HepG2 (cell line): ENCODE results near the gene SORBS2. TPM values are rescaled to one million over a fixed set of nuclear protein-coding genes. Genes with fewer than 3 reads are reported as not detected.
A peak's percentile ranks its signal among the peaks of the same experiment; 100 is the strongest.

ENCODE experiments used
- HNF4G ChIP-seq, 2 experiments: sonication (generic) in 1 of 2; formaldehyde crosslinking in 1 of 2; IDR thresholded peaks; 2 replicates each; pipeline versions ENCODE4 v1.4.0 to v1.6.1; 2011 to 2020; ENCODE audit warnings: borderline replicate concordance in 2 of 2, low read depth in 2 of 2, mild to moderate bottlenecking in 2 of 2, low read length in 1 of 2, missing genetic modification reagents in 1 of 2, moderate library complexity in 1 of 2
- MAF1 ChIP-seq: sonication (generic); formaldehyde crosslinking; IDR thresholded peaks from 2 replicates; pipeline ENCODE4 v1.5.0; 2020; ENCODE audit warnings: missing genetic modification reagents, borderline replicate concordance
- MAZ ChIP-seq, 2 experiments: sonication (generic) in 1 of 2; formaldehyde crosslinking in 1 of 2; IDR thresholded peaks; 2 replicates each; pipeline versions ENCODE4 v1.5.0 to v1.6.1; 2012 to 2020; ENCODE audit warnings: low read depth in 2 of 2, mild to moderate bottlenecking in 2 of 2, borderline replicate concordance in 1 of 2, improper control_type of control experiment in 1 of 2, low read length in 1 of 2, missing genetic modification reagents in 1 of 2, moderate library complexity in 1 of 2
- MBD4 ChIP-seq: IDR thresholded peaks from 2 replicates; pipeline ENCODE4 v1.6.1; 2012; ENCODE audit warnings: low read length, inconsistent platforms, borderline replicate concordance
- POLR2A ChIP-seq, 2 experiments: IDR thresholded peaks; 2 replicates each; pipeline ENCODE4 v1.6.1; 2011; ENCODE audit warnings: low read depth in 2 of 2, low read length in 2 of 2, mild to moderate bottlenecking in 1 of 2, moderate library complexity in 1 of 2; ENCODE audit not compliant: insufficient read depth in 1 of 2
- RNF2 ChIP-seq: fragments of 450-650 bp; conservative IDR thresholded peaks from 2 replicates; pipeline ENCODE4 v1.6.1; 2016; ENCODE audit warnings: low read depth
- ZNF138 ChIP-seq: sonication (generic); formaldehyde crosslinking; IDR thresholded peaks from 2 replicates; pipeline ENCODE4 v1.5.0; 2020; ENCODE audit warnings: mild to moderate bottlenecking, low read depth, missing genetic modification reagents
- ZNF619 ChIP-seq: sonication (generic); formaldehyde crosslinking; IDR thresholded peaks from 2 replicates; pipeline ENCODE4 v1.4.0; 2020; ENCODE audit warnings: mild to moderate bottlenecking, missing genetic modification reagents
- ZNF652 ChIP-seq: IDR thresholded peaks from 2 replicates; pipeline ENCODE4 v1.6.1; 2016; ENCODE audit warnings: low read depth, borderline replicate concordance
- polyA plus RNA-seq, 8 experiments: library from polyadenylated mRNA; depleted of rRNA in 3 of 8; stranded (reverse) in 7 of 8; unstranded in 1 of 8; fragments of >200 nt; fragmentation: Illumina TruSeq in 4 of 8; extraction: Trizol in 4 of 8; gene quantifications; 2 replicates each; pipeline versions ENCODE4 v1.2.1 to v1.2.3, GENCODE V29; 2011 to 2016; ENCODE audit warnings: low read depth in 4 of 8, missing spikeins in 1 of 8, mixed read lengths in 1 of 8; ENCODE audit not compliant: insufficient read depth in 1 of 8
- total RNA-seq, 5 experiments: library from RNA; depleted of rRNA; stranded (reverse); fragments of >200 nt; fragmentation: Illumina TruSeq; extraction: Trizol; gene quantifications; 2 replicates each; pipeline ENCODE4 v1.2.3, GENCODE V29; 2016; ENCODE audit warnings: low read depth in 1 of 5
- TF ChIP-seq, protein P1 (sequence below): fragments of 450-650 bp; IDR thresholded peaks from 2 replicates; pipeline ENCODE4 v1.6.1; 2017; ENCODE audit warnings: mild to moderate bottlenecking
- TF ChIP-seq, protein P2 (sequence below): sonication (generic); formaldehyde crosslinking; IDR thresholded peaks from 2 replicates; pipeline ENCODE4 v1.5.0; 2020; ENCODE audit warnings: missing genetic modification reagents, mild to moderate bottlenecking, borderline replicate concordance
- TF ChIP-seq, protein P3 (sequence below): sonication (generic); formaldehyde crosslinking; IDR thresholded peaks from 2 replicates; pipeline ENCODE4 v1.4.0; 2020; ENCODE audit warnings: mild to moderate bottlenecking, missing genetic modification reagents

The SORBS2 gene
- total and polyA plus RNA-seq, 2 of the 13 experiments (the other 11 are each of a cell fraction or from before 2014, with no cell fraction given): 25.0 to 80.5 TPM

DNA sequence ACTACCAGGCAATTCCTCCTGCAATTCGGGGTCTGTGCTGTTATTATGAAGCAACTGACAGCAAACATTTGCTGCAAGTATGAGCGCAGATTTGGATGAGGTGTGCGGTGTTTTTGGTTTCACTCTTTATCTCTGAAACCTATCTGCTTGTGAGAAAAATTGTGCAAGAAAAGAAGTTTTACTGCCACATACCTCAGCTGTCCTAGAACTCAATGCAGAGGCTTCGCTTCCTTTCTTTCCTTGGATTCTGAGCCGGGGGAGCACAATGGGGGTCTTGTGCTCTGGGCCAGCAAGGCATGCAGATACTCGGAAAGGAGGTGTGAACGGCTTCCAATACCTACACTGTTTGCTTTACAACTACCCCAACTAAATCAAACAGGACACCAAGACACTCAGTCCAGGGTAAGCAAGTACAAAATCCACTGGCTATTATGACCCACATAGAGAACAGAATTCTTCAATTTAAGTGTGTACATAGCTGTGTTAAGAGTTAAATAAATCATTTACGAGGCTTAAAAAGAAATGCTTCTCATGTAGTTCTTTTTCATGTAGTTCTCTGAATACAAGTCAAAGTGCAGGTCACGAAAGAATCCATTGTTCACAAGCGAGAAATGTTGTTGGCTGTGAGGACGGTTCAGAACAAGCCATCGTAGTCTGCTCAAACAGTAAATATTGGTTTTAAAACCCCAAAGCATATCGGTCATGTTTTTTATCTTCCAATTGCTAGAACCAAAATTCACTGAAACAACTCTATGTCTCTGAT, 1.1 kb downstream of the SORBS2 start (continued):
- TF ChIP-seq, protein P1, sequence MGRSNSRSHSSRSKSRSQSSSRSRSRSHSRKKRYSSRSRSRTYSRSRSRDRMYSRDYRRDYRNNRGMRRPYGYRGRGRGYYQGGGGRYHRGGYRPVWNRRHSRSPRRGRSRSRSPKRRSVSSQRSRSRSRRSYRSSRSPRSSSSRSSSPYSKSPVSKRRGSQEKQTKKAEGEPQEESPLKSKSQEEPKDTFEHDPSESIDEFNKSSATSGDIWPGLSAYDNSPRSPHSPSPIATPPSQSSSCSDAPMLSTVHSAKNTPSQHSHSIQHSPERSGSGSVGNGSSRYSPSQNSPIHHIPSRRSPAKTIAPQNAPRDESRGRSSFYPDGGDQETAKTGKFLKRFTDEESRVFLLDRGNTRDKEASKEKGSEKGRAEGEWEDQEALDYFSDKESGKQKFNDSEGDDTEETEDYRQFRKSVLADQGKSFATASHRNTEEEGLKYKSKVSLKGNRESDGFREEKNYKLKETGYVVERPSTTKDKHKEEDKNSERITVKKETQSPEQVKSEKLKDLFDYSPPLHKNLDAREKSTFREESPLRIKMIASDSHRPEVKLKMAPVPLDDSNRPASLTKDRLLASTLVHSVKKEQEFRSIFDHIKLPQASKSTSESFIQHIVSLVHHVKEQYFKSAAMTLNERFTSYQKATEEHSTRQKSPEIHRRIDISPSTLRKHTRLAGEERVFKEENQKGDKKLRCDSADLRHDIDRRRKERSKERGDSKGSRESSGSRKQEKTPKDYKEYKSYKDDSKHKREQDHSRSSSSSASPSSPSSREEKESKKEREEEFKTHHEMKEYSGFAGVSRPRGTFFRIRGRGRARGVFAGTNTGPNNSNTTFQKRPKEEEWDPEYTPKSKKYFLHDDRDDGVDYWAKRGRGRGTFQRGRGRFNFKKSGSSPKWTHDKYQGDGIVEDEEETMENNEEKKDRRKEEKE: no peak
- TF ChIP-seq ZNF138 (no peak), MAZ (IDR thresholded peaks at IDR 0.05; ENCODE audit: borderline replicate concordance, low read depth, low read length) (no peak), MAZ (CRISPR knock-in tag; IDR thresholded peaks at IDR 0.05; ENCODE audit: low read depth) (0 out of 2 replicates have a peak, but pooled peaks have one; percentile 7), ZNF652 (CRISPR knock-in tag) (peak; percentile 26; the same call in 1 of the 2 replicates), POLR2A (IDR thresholded peaks at IDR 0.05; ENCODE audit: insufficient read depth in 1 of 2, low read depth in 2 of 2, low read length in 2 of 2) (peak in 1 of 2 experiments; percentile 52; a peak in 3 of 4 replicates), RNF2 (no peak), ZNF619 (CRISPR knock-in tag) (no peak), MBD4 (0 out of 2 replicates have a peak, but pooled peaks have one; percentile 62), MAF1 (CRISPR knock-in tag) (peak; percentile 69; the same call in 1 of the 2 replicates), HNF4G (IDR thresholded peaks at IDR 0.05; ENCODE audit: borderline replicate concordance, low read depth, low read length) (peak; percentile 64), HNF4G (CRISPR knock-in tag; IDR thresholded peaks at IDR 0.05; ENCODE audit: borderline replicate concordance, low read depth) (peak; percentile 30; the same call in 1 of the 2 replicates)
- TF ChIP-seq, protein P2, sequence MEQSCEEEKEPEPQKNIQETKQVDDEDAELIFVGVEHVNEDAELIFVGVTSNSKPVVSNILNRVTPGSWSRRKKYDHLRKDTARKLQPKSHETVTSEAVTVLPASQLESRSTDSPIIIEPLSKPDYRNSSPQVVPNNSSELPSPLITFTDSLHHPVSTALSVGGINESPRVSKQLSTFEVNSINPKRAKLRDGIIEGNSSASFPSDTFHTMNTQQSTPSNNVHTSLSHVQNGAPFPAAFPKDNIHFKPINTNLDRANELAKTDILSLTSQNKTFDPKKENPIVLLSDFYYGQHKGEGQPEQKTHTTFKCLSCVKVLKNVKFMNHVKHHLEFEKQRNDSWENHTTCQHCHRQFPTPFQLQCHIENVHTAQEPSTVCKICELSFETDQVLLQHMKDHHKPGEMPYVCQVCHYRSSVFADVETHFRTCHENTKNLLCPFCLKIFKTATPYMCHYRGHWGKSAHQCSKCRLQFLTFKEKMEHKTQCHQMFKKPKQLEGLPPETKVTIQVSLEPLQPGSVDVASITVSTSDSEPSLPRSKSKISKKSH (CRISPR knock-in tag): no peak
- TF ChIP-seq, protein P3, sequence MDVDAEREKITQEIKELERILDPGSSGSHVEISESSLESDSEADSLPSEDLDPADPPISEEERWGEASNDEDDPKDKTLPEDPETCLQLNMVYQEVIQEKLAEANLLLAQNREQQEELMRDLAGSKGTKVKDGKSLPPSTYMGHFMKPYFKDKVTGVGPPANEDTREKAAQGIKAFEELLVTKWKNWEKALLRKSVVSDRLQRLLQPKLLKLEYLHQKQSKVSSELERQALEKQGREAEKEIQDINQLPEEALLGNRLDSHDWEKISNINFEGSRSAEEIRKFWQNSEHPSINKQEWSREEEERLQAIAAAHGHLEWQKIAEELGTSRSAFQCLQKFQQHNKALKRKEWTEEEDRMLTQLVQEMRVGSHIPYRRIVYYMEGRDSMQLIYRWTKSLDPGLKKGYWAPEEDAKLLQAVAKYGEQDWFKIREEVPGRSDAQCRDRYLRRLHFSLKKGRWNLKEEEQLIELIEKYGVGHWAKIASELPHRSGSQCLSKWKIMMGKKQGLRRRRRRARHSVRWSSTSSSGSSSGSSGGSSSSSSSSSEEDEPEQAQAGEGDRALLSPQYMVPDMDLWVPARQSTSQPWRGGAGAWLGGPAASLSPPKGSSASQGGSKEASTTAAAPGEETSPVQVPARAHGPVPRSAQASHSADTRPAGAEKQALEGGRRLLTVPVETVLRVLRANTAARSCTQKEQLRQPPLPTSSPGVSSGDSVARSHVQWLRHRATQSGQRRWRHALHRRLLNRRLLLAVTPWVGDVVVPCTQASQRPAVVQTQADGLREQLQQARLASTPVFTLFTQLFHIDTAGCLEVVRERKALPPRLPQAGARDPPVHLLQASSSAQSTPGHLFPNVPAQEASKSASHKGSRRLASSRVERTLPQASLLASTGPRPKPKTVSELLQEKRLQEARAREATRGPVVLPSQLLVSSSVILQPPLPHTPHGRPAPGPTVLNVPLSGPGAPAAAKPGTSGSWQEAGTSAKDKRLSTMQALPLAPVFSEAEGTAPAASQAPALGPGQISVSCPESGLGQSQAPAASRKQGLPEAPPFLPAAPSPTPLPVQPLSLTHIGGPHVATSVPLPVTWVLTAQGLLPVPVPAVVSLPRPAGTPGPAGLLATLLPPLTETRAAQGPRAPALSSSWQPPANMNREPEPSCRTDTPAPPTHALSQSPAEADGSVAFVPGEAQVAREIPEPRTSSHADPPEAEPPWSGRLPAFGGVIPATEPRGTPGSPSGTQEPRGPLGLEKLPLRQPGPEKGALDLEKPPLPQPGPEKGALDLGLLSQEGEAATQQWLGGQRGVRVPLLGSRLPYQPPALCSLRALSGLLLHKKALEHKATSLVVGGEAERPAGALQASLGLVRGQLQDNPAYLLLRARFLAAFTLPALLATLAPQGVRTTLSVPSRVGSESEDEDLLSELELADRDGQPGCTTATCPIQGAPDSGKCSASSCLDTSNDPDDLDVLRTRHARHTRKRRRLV (CRISPR knock-in tag): no peak
